BLaER1 treated with 17β-estradiol and CSF1 and Interleukin-3, amounts not matched to agents 10 nM and 100 nM (cell line): Measurements from ENCODE around the gene ACTL8.

ENCODE experiments used
- H3K27ac ChIP-seq, 11 experiments: shearing (Covaris generic); formaldehyde crosslinking; 2 replicates each; pipeline ENCODE4 v1.8.1; 2022
- H3K27me3 ChIP-seq, 11 experiments: shearing (Covaris generic); formaldehyde crosslinking; 2 replicates each; pipeline ENCODE4 v1.8.1; 2022
- H3K36me3 ChIP-seq, 11 experiments: shearing (Covaris generic); formaldehyde crosslinking; 2 replicates each; pipeline ENCODE4 v1.8.1; 2022
- H3K4me1 ChIP-seq, 10 experiments: shearing (Covaris generic); formaldehyde crosslinking; 2 replicates each; pipeline ENCODE4 v1.8.1; 2022
- H3K4me2 ChIP-seq, 11 experiments: shearing (Covaris generic); formaldehyde crosslinking; 2 replicates each; pipeline ENCODE4 v1.8.1; 2022
- H3K4me3 ChIP-seq, 10 experiments: shearing (Covaris generic); formaldehyde crosslinking; 2 replicates each; pipeline ENCODE4 v1.8.1; 2022
- H3K9ac ChIP-seq, 11 experiments: shearing (Covaris generic); formaldehyde crosslinking; 2 replicates each; pipeline ENCODE4 v1.8.1; 2022
- H3K9me3 ChIP-seq, 11 experiments: shearing (Covaris generic); formaldehyde crosslinking; replicated peaks in 1 of 11; 2 replicates each; pipeline ENCODE4 v1.8.1; 2022
- H4K20me1 ChIP-seq, 11 experiments: shearing (Covaris generic); formaldehyde crosslinking; 2 replicates each; pipeline ENCODE4 v1.8.1; 2022
- Cebpa-rat ChIP-seq, 11 experiments: shearing (Covaris generic); IDR thresholded peaks; 2 replicates each; pipeline ENCODE4 v1.8.1; 2022

ACTL8 gene

GRCh38 chr1:17798799-17799382 lies 43.8 kb downstream of the ACTL8 start:
- peaks cover 45 to 64% (median 53%) of the 10 kb centered on the region in 10 experiments for H3K4me1 ChIP-seq
- no peak for TF ChIP-seq Cebpa-rat (IDR thresholded peaks at IDR 0.05)
- H3K4me3 ChIP-seq, result no peak overlapping the region
- H3K36me3 ChIP-seq, result no peaks in the 10 kb centered on the region
- no peak overlapping the region; a peak in 1 of 22 replicates for H3K9ac ChIP-seq
- H4K20me1 ChIP-seq, result no peaks in the 10 kb centered on the region
- peaks cover 0 to 9% (median 0%) of the 10 kb centered on the region in 11 experiments; a peak in 5 of 22 replicates for H3K9me3 ChIP-seq
- peak overlapping the region in 1 of 11 experiments; percentile 37; a peak in 1 of 22 replicates for H3K27ac ChIP-seq
- H3K4me2 ChIP-seq, result peak overlapping the region; percentile 31 to 74 (median 61); a peak in 21 of 22 replicates
- no peaks in the 10 kb centered on the region for H3K27me3 ChIP-seq

DNA sequence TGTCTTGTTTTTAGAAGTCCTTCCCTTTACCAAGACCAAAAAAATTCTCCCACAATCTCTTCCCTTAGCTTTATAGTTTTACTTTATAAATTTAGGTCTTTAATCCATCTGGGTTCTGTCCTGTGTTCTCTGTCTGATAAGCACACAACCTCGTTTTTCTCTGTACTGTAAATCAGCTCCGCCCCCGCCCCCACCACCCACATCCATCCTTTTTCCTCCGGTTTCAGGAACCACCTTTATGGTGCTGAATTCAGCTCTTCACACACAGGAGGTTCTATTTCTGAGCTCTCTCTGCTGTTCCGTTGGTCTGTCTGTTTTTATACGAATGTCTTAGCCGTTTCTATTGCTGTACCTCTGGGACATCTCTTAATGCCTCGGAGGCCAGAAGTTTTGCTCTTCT lies 44.5 kb downstream of the ACTL8 start:
- Histone ChIP-seq H3K9ac (peak overlapping the region in 1 of 11 experiments; percentile 12; a peak in 1 of 22 replicates), H3K36me3 (no peaks in the 10 kb centered on the region), H3K9me3 (peaks cover 0 to 9% (median 0%) of the 10 kb centered on the region in 11 experiments; a peak in 5 of 22 replicates), H3K4me2 (peak overlapping the region; percentile 31 to 74 (median 59); a peak in 21 of 22 replicates), H4K20me1 (no peaks in the 10 kb centered on the region), H3K27me3 (no peaks in the 10 kb centered on the region), H3K4me3 (no peak overlapping the region), H3K27ac (peak overlapping the region in 1 of 11 experiments; percentile 37; a peak in 1 of 22 replicates), H3K4me1 (peaks cover 45 to 64% (median 53%) of the 10 kb centered on the region in 10 experiments)
- TF ChIP-seq Cebpa-rat (IDR thresholded peaks at IDR 0.05), result no peak

DNA sequence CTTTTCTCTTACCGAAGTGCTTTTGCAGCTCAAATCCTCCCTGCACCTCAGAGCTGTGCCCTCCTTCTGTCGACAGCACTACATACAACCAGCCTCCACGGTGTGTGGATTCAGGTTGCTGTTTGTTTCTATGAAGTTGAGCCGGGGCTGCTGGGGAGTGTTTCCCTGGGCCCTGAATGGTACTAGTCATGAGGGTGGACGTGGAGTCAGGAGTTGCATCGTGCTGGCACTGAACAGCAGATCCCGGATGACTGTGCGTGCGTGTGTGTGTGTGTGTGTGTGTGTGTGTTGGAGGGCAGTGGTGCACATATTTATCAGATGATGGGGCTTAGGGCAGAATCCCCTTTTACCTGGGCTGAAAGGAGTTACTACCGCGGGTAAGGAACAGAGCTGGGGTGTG lies 47.0 kb downstream of the ACTL8 start:
- H4K20me1 ChIP-seq, result no peaks in the 10 kb centered on the region
- H3K9ac ChIP-seq, result no peak overlapping the region
- peaks cover 0 to 9% (median 0%) of the 10 kb centered on the region in 11 experiments; a peak in 5 of 22 replicates for H3K9me3 ChIP-seq
- H3K4me3 ChIP-seq, result no peak overlapping the region
- no peaks in the 10 kb centered on the region for H3K36me3 ChIP-seq
- no peak overlapping the region for H3K4me2 ChIP-seq
- H3K27ac ChIP-seq, result no peak overlapping the region
- H3K4me1 ChIP-seq, result peaks cover 26 to 39% (median 30%) of the 10 kb centered on the region in 10 experiments
- TF ChIP-seq Cebpa-rat (IDR thresholded peaks at IDR 0.05), result no peak
- H3K27me3 ChIP-seq, result no peaks in the 10 kb centered on the region

DNA sequence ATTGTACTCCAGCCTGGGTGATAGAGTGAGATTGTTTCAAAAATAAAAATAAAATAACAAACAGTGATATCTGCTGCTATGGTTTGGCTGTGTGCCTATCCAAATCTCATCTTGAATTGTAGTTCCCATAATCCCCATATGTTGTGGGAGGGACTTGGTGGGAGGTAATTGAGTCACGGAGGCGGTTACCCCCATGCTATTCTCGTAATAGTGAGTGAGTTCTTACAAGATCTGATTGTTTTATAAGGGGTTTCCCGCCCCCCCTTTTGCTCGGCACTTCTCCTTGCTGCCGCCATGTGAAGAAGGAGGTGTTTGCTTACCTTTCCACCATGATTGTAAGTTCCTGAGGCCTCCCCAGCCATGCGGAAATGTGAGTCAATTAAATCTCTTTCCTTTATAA lies 47.8 kb downstream of the ACTL8 start:
- TF ChIP-seq Cebpa-rat (IDR thresholded peaks at IDR 0.05), result no peak
- H3K9ac ChIP-seq, result no peak overlapping the region
- H3K27me3 ChIP-seq, result no peaks in the 10 kb centered on the region
- no peaks in the 10 kb centered on the region for H3K36me3 ChIP-seq
- H3K27ac ChIP-seq, result no peak overlapping the region
- no peak overlapping the region for H3K4me3 ChIP-seq
- peaks cover 18 to 31% (median 22%) of the 10 kb centered on the region in 10 experiments for H3K4me1 ChIP-seq
- no peaks in the 10 kb centered on the region for H4K20me1 ChIP-seq
- H3K9me3 ChIP-seq, result peaks cover 0 to 9% (median 0%) of the 10 kb centered on the region in 11 experiments; a peak in 5 of 22 replicates
- no peak overlapping the region for H3K4me2 ChIP-seq

- no peak for TF ChIP-seq Cebpa-rat (IDR thresholded peaks at IDR 0.05)
- Histone ChIP-seq H3K4me3 (no peak overlapping the region), H3K36me3 (no peaks in the 10 kb centered on the region), H4K20me1 (no peaks in the 10 kb centered on the region), H3K9ac (no peak overlapping the region), H3K4me1 (no peaks in the 10 kb centered on the region), H3K4me2 (no peak overlapping the region), H3K27ac (no peak overlapping the region), H3K27me3 (no peaks in the 10 kb centered on the region), H3K9me3 (peaks cover 0 to 15% (median 5%) of the 10 kb centered on the region in 11 experiments; a peak in 9 of 22 replicates)
Measured at GRCh38 chr1:17805869-17806684, 50.9 kb downstream of the ACTL8 start.

DNA sequence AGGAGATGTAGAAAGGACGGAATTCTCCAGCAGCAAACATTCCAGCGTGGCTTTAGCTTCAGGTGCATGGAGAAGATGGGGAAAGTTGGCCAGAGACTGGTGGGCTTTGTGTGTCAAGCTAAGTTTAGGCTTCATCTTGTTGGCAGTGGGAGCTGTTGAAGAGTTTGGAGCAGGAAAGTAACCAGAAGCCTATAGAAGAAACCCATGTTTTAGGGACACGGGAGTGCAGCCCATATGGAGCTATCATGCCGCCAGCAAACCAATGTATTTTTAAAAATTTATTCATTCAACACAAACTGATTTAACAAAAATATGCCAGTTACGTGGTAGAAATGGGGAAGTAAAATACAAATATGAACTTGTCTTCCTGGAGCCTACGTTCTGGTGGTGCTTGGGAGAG lies 53.7 kb downstream of the ACTL8 start:
- peaks cover 0 to 8% (median 0%) of the 10 kb centered on the region in 11 experiments; a peak in 6 of 22 replicates for H3K9me3 ChIP-seq
- no peak overlapping the region for H3K9ac ChIP-seq
- no peak for TF ChIP-seq Cebpa-rat (IDR thresholded peaks at IDR 0.05)
- no peaks in the 10 kb centered on the region for H4K20me1 ChIP-seq
- no peaks in the 10 kb centered on the region for H3K4me1 ChIP-seq
- H3K27me3 ChIP-seq, result no peaks in the 10 kb centered on the region
- no peaks in the 10 kb centered on the region for H3K36me3 ChIP-seq
- no peak overlapping the region for H3K4me2 ChIP-seq
- H3K27ac ChIP-seq, result no peak overlapping the region
- no peak overlapping the region for H3K4me3 ChIP-seq

- no peak overlapping the region for H3K27ac ChIP-seq
- no peaks in the 10 kb centered on the region for H3K4me1 ChIP-seq
- H3K4me3 ChIP-seq, result no peak overlapping the region
- no peak overlapping the region for H3K9ac ChIP-seq
- no peaks in the 10 kb centered on the region for H3K27me3 ChIP-seq
- no peaks in the 10 kb centered on the region for H3K36me3 ChIP-seq
- no peak overlapping the region for H3K4me2 ChIP-seq
- H4K20me1 ChIP-seq, result no peaks in the 10 kb centered on the region
- no peak for TF ChIP-seq Cebpa-rat (IDR thresholded peaks at IDR 0.05)
- peaks cover 0 to 13% (median 4%) of the 10 kb centered on the region in 11 experiments; a peak in 7 of 22 replicates for H3K9me3 ChIP-seq
Measured at GRCh38 chr1:17810668-17811067, 55.5 kb downstream of the ACTL8 start.

DNA sequence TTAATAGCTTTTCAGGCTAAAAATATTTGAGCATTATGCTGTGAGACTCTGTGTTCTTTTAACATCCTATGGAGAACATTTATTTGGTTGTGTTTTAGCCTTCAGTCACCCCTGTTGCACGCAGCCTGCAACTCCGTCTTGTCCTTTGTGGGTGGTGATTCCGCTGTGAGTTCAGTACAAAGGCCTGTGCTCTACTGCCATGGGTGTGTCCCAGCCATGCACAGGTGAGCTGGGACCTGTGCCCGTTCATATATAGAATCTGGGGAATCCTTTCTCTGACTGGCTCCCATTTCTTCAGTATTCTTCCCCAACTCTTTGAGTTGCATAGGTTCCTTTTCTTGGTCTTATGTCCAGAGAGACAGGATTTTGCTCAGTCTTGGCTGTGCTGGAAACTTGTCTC lies 61.4 kb downstream of the ACTL8 start:
- H4K20me1 ChIP-seq, result no peaks in the 10 kb centered on the region
- no peaks in the 10 kb centered on the region for H3K36me3 ChIP-seq
- no peak overlapping the region for H3K4me3 ChIP-seq
- no peaks in the 10 kb centered on the region for H3K27me3 ChIP-seq
- no peak overlapping the region for H3K4me2 ChIP-seq
- H3K9ac ChIP-seq, result no peak overlapping the region
- H3K9me3 ChIP-seq, result peaks cover 0 to 6% (median 0%) of the 10 kb centered on the region in 11 experiments; a peak in 5 of 22 replicates
- no peak overlapping the region for H3K27ac ChIP-seq
- no peaks in the 10 kb centered on the region for H3K4me1 ChIP-seq
- TF ChIP-seq Cebpa-rat (IDR thresholded peaks at IDR 0.05), result no peak

DNA sequence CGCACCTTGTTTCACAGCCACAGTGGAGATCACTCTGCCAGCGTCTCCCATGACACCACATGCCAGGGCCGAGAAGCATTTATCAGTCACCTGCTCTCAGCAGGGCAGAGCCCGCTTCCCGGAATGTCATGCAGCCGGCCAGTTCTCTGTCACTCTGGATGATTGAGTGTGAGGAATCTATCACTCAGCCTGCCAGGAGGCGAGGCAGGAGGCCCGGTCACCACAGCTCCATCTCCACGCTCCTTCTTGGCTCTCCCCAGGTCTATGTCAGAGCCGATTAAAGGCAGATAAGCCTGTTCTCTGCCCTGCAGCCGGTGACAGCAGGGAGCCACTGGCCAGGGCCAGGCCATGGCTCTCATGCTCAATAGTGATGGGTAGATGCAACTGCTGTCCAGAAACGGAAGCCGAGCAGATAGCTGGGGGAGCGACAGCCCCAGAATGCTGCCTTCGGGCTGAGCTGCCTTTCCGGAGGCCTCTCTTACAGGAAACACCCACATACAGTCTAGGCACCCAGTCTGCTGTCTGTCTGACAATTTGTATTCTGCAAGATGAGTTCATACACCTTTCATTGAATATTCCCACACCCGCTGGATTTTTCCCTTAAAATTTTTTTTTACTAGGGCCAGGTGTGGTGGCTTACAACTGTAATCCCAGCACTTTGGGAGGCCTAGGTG lies 64.1 kb downstream of the ACTL8 start:
- Histone ChIP-seq H3K27me3 (no peaks in the 10 kb centered on the region), H3K36me3 (no peaks in the 10 kb centered on the region), H3K27ac (no peak overlapping the region), H4K20me1 (no peaks in the 10 kb centered on the region), H3K4me3 (no peak overlapping the region), H3K9ac (no peak overlapping the region), H3K4me2 (no peak overlapping the region), H3K4me1 (no peaks in the 10 kb centered on the region), H3K9me3 (peaks cover 0 to 6% (median 0%) of the 10 kb centered on the region in 11 experiments; a peak in 5 of 22 replicates)
- no peak for TF ChIP-seq Cebpa-rat (IDR thresholded peaks at IDR 0.05)
